GM12878 (cell line): ENCODE data around the gene PTPRM. TPM values are rescaled to one million over a fixed set of nuclear protein-coding genes. Genes with fewer than 3 reads are reported as not detected.

ENCODE experiments used
- ATAC-seq: fragments of 200-7000 bp; cut with Tn5 transposase; 3 replicates; pipeline ENCODE4 v1.9.1; 2020; ENCODE audit warnings: mild to moderate bottlenecking, moderate library complexity
- BruUV-seq: library from RNA; stranded (reverse); fragments of 400-500 nt; replicated peaks from 2 replicates; lab custom pipeline; 2021; lab: Mats Ljungman, UMichigan
- CTCF ChIA-PET: fragments of 300-600 bp; sonication (Branson Sonifier 250); formaldehyde crosslinking; extraction: SDS; loops from one replicate; lab custom pipeline; 2021; ENCODE audit warnings: inconsistent platforms; lab: Yijun Ruan, JAX
- POLR2A ChIA-PET: fragments of 350-600 bp; formaldehyde crosslinking; extraction: SDS; loops from one replicate; lab custom pipeline; 2021; ENCODE audit warnings: inconsistent platforms; lab: Charles Lee
- RAD21 ChIA-PET: fragments of 300-600 bp; sonication (Branson Sonifier 250); formaldehyde crosslinking; loops from one replicate; lab custom pipeline; 2023; ENCODE audit warnings: antibody characterized with exemption; ENCODE audit not compliant: unreplicated experiment; lab: Charles Lee
- SMC1A ChIA-PET: fragments of 300-600 bp; sonication (Branson Sonifier 250); formaldehyde crosslinking; loops from one replicate; lab custom pipeline; 2023; ENCODE audit not compliant: unreplicated experiment, uncharacterized antibody; lab: Charles Lee
- DNase-seq: peaks from one replicate; pipeline ENCODE4 v3.0.0-alpha.2; 2011; ENCODE audit warnings: low read depth, low spot score
- FAIRE-seq: peaks from 3 replicates; lab custom pipeline; 2011; peaks lifted over from hg19 to GRCh38; lab: Jason Lieb, UNC
- H2AFZ ChIP-seq: 2 replicates; pipeline ENCODE4 v1.6.0; 2011; ENCODE audit warnings: low read depth, low read length, control low read depth; ENCODE audit not compliant: control insufficient read depth
- H3K27ac ChIP-seq: 2 replicates; pipeline ENCODE4 v1.5.1; 2011; ENCODE audit warnings: control low read depth; ENCODE audit not compliant: control insufficient read depth, insufficient read depth
- H3K27me3 ChIP-seq, 2 experiments: replicated peaks in 1 of 2; 2 replicates each; pipeline versions ENCODE4 v1.6.0 to v1.6.1; 2011; ENCODE audit warnings: low read length in 1 of 2; ENCODE audit not compliant: control insufficient read depth in 2 of 2, insufficient read depth in 2 of 2
- H3K36me3 ChIP-seq, 2 experiments: 2 replicates each; pipeline ENCODE4 v1.5.1; 2011; ENCODE audit warnings: low read length in 1 of 2; ENCODE audit not compliant: control insufficient read depth in 2 of 2, insufficient read depth in 2 of 2
- H3K4me1 ChIP-seq: 2 replicates; pipeline ENCODE4 v1.6.1; 2011; ENCODE audit warnings: mild to moderate bottlenecking, low read length, moderate library complexity, mixed read lengths; ENCODE audit not compliant: control insufficient read depth, insufficient read depth
- H3K4me2 ChIP-seq: 2 replicates; pipeline ENCODE4 v1.6.0; 2011; ENCODE audit warnings: control low read depth; ENCODE audit not compliant: control insufficient read depth, insufficient read depth
- H3K4me3 ChIP-seq: fragments of 200-600 bp; sonication (generic); 2 replicates; pipeline ENCODE4 v1.5.1; 2016
- H3K79me2 ChIP-seq: 2 replicates; pipeline ENCODE4 v1.6.0; 2011; ENCODE audit warnings: low read length; ENCODE audit not compliant: control insufficient read depth, insufficient read depth
- H3K9ac ChIP-seq: 2 replicates; pipeline ENCODE4 v1.8.0; 2011; ENCODE audit warnings: low read length, control low read depth, mixed read lengths; ENCODE audit not compliant: control insufficient read depth, insufficient read depth
- H3K9me3 ChIP-seq: replicated peaks from 3 replicates; pipeline ENCODE4 v1.5.1; 2011; ENCODE audit warnings: mild to moderate bottlenecking, low read length; ENCODE audit not compliant: control insufficient read depth, insufficient read depth
- H4K20me1 ChIP-seq: 2 replicates; pipeline ENCODE4 v1.6.0; 2011; ENCODE audit not compliant: control insufficient read depth, insufficient read depth
- CHD4 ChIP-seq: fragments of 200-600 bp; sonication (generic); IDR thresholded peaks from 2 replicates; pipeline ENCODE4 v1.6.1; 2016; ENCODE audit warnings: mild to moderate bottlenecking
- EED ChIP-seq: sonication (generic); IDR thresholded peaks from 2 replicates; pipeline ENCODE4 v1.6.1; 2016; ENCODE audit warnings: antibody characterized with exemption, low read depth
- JUND ChIP-seq: IDR thresholded peaks from 2 replicates; pipeline ENCODE4 v1.6.1; 2012; ENCODE audit warnings: low read depth, mild to moderate bottlenecking, low read length, improper control_type of control experiment, moderate library complexity
- MEF2A ChIP-seq: IDR thresholded peaks from 2 replicates; pipeline ENCODE4 v1.6.1; 2011; ENCODE audit warnings: low read depth, mild to moderate bottlenecking, low read length, moderate library complexity; ENCODE audit not compliant: insufficient read depth
- MEF2B ChIP-seq: fragments of 450-650 bp; IDR thresholded peaks from 2 replicates; pipeline ENCODE4 v1.6.1; 2018; ENCODE audit warnings: mild to moderate bottlenecking, moderate library complexity; ENCODE audit not compliant: partially characterized antibody, poor library complexity, severe bottlenecking
- SMARCA5 ChIP-seq: fragments of 450-650 bp; IDR thresholded peaks from 2 replicates; pipeline ENCODE4 v1.6.1; 2017; ENCODE audit warnings: mild to moderate bottlenecking
- TCF3 ChIP-seq: IDR thresholded peaks from 2 replicates; pipeline ENCODE4 v1.6.1; 2012; ENCODE audit warnings: low read depth, mild to moderate bottlenecking, low read length, borderline replicate concordance; ENCODE audit not compliant: insufficient read depth
- WRNIP1 ChIP-seq: IDR thresholded peaks from 2 replicates; pipeline ENCODE4 v1.6.1; 2011; ENCODE audit warnings: low read depth, low read length, improper control_type of control experiment, borderline replicate concordance
- YY1 ChIP-seq: IDR thresholded peaks from 2 replicates; pipeline ENCODE4 v1.6.1; 2011; ENCODE audit warnings: low read depth, mild to moderate bottlenecking, low read length
- WGBS: methylation state at CpG from one replicate; pipeline ENCODE4 v1.1.6; 2016; ENCODE audit warnings: low lambda C conversion rate; ENCODE audit not compliant: insufficient replicate concordance, insufficient coverage; ENCODE audit errors: missing lambda C conversion rate; 5-methylcytosine and 5-hydroxymethylcytosine counted together
- in situ Hi-C: fragments of 300-500 bp; cut with MboI; formaldehyde crosslinking; loops from 9 replicates; pipeline ENCODE4 v1.14.3; 2018; ENCODE audit warnings: mixed read lengths
- intact Hi-C: fragments of 100-400 bp; cut with micrococcal nuclease; formaldehyde crosslinking; loops from one replicate; pipeline ENCODE4 v1.14.2; 2022; ENCODE audit not compliant: unreplicated experiment
- polyA plus RNA-seq, 11 experiments: library from polyadenylated mRNA; depleted of rRNA in 4 of 11; unstranded in 6 of 11; stranded (reverse) in 5 of 11; fragments of >200 nt; fragmentation: Nextera tagmentation in 4 of 11; fragmentation: Illumina TruSeq in 1 of 11; extraction: Ambion mirVana in 4 of 11; extraction: Trizol in 1 of 11; gene quantifications; 1 replicate in 1 of 11; 2 replicates in 10 of 11; pipeline versions ENCODE4 v1.2.1 to v1.2.3, GENCODE V29; 2011 to 2016; ENCODE audit warnings: inconsistent platforms in 2 of 11, missing spikeins in 2 of 11, low read depth in 1 of 11
- total RNA-seq, 4 experiments: library from RNA; depleted of rRNA in 3 of 4; stranded (reverse); fragments of >200 nt in 3 of 4; fragmentation: Illumina TruSeq in 1 of 4; extraction: Trizol in 1 of 4; gene quantifications; 2 replicates each; pipeline versions ENCODE4 v1.2.1 to v1.2.3, GENCODE V29; 2013 to 2021
- TF ChIP-seq, protein P1 (sequence below): fragments of 450-650 bp; conservative IDR thresholded peaks from 2 replicates; pipeline ENCODE4 v1.6.1; 2017; ENCODE audit warnings: mild to moderate bottlenecking, moderate library complexity

PTPRM gene
- total and polyA plus RNA-seq, 10 of the 15 experiments (the other 5 are each of a cell fraction or from before 2014, with no cell fraction given) = 0.07 to 22.6 (median 0.60) TPM

- no TSS peak for BruUV-seq
- FAIRE-seq = no peak
- no peaks in the 10 kb centered on the region for H3K9me3 ChIP-seq
- SMC1A ChIA-PET = no interaction called here
- TF ChIP-seq WRNIP1 (no peak), EED (no peak)
- TF ChIP-seq, protein P1, sequence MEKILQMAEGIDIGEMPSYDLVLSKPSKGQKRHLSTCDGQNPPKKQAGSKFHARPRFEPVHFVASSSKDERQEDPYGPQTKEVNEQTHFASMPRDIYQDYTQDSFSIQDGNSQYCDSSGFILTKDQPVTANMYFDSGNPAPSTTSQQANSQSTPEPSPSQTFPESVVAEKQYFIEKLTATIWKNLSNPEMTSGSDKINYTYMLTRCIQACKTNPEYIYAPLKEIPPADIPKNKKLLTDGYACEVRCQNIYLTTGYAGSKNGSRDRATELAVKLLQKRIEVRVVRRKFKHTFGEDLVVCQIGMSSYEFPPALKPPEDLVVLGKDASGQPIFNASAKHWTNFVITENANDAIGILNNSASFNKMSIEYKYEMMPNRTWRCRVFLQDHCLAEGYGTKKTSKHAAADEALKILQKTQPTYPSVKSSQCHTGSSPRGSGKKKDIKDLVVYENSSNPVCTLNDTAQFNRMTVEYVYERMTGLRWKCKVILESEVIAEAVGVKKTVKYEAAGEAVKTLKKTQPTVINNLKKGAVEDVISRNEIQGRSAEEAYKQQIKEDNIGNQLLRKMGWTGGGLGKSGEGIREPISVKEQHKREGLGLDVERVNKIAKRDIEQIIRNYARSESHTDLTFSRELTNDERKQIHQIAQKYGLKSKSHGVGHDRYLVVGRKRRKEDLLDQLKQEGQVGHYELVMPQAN = no peak
- TF ChIP-seq, all 136 proteins: peak for 0
- H3K4me2 ChIP-seq = no peak overlapping the region
- DNase-seq (no peak), ATAC-seq (no peak)
- RAD21 ChIA-PET = no interaction called here
- intact Hi-C loops (no loop called here), in situ Hi-C loops (no loop called here)
- H2AFZ ChIP-seq = no peak overlapping the region
- H3K4me3 ChIP-seq = no peak overlapping the region
- H3K36me3 ChIP-seq = no peaks in the 10 kb centered on the region
- POLR2A ChIA-PET = no interaction called here
- CTCF ChIA-PET = no interaction called here
- no peaks in the 10 kb centered on the region for H3K27me3 ChIP-seq
- H4K20me1 ChIP-seq = no peaks in the 10 kb centered on the region
- H3K79me2 ChIP-seq = no peaks in the 10 kb centered on the region
- no peak overlapping the region for H3K27ac ChIP-seq
- H3K4me1 ChIP-seq = no peaks in the 10 kb centered on the region
- H3K9ac ChIP-seq = no peak overlapping the region
Measured at GRCh38 chr18:7638321-7638720, 71.2 kb downstream of the PTPRM start.

DNA sequence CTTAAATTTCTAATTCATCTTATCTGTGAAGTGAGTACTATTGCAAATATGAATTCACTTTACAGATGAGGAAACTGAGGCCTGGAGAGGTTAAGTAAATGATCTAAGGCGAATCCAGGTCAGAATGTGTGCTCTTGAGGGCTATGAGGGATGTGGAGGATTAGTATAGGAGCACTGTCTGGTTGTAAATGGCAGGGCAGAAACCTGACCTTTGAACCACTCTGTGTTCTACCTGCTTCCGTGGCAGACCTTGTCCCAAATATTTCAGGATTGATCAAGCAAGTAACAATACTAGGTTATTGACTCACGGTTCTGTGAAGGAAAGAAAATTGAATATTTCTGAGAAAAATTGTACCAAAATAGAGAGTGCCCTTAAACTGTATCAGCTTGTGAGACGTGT is 74.7 kb downstream of the PTPRM start:
- 2% methylated on average over 4 of the region's 4 CpGs for WGBS
- no peak for FAIRE-seq
- intact Hi-C loops = no loop called here

More for the DNA sequence above, 74.7 kb downstream of the PTPRM start:
- H2AFZ ChIP-seq = no peak overlapping the region
- H3K79me2 ChIP-seq = no peaks in the 10 kb centered on the region
- no peak overlapping the region for H3K4me2 ChIP-seq
- DNase-seq = no peak
- no peak overlapping the region for H3K4me3 ChIP-seq
- TF ChIP-seq MEF2B (no peak), JUND (no peak), CHD4 (no peak), TCF3 (no peak), MEF2A (no peak), EED (no peak), SMARCA5 (no peak), YY1 (no peak)
- TF ChIP-seq, protein P1 = no peak
- no peaks in the 10 kb centered on the region for H3K36me3 ChIP-seq
- no peaks in the 10 kb centered on the region for H4K20me1 ChIP-seq
- H3K9me3 ChIP-seq = no peaks in the 10 kb centered on the region
- no TSS peak for BruUV-seq
- H3K4me1 ChIP-seq = no peaks in the 10 kb centered on the region
- H3K27me3 ChIP-seq = no peaks in the 10 kb centered on the region
- no peak overlapping the region for H3K9ac ChIP-seq
- ATAC-seq = no peak
- in situ Hi-C loops = no loop called here
- ChIA-PET CTCF (no interaction called here), SMC1A (interaction anchor here (1.0 kb wide), 1 partner anchor 9 kb away, joined by 3 read pairs; no protein-coding TSS in a partner anchor), RAD21 (no interaction called here), POLR2A (no interaction called here)
- H3K27ac ChIP-seq = no peak overlapping the region
